NCI-H2081 treated with DMSO at 0.1 percent for 48 hours (cell line): ENCODE results near the gene PFDN2.

Experiments used
- DNase-seq: peaks from one replicate; lab custom pipeline; 2025; lab: John Stamatoyannopoulos, UW

The PFDN2 gene

DNA sequence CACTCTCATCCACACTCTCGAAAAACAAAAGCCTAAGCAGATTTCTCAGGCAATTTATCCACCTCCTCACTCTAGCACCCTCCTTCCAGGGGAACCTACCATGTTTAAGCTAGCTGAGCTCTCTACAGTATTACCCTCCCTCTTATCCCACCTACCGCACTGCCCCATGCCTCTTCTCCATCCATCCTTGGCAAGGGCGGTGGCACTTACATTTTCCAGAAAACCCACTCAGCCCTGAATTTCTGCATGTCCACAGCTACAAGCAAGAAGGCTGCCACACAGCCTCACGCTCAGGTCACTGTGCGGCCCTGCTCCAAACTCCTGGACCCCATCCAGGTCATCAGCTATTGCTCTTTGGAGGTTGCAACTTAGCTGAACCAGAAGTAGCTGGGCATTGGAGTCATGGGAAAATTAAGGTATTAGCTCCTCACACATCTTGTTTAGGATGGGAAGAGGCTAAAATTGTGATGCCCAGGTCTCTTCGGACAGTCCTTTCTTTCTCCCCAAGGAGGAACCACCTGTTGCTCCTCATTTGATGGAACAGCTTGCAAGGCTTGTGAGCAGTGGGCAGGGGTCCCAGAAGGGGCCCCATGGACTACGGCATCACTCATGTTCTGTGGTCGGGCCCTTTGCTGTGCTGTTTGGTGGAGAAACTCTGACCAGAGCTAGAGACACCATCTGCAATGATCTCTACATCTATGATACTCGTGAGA, 18.6 kb downstream of the PFDN2 start:
- DNase-seq: no peak

- DNase-seq: peak; percentile 67
Measured at GRCh38 chr1:161098210-161099068, 19.4 kb downstream of the PFDN2 start, which contains the start of gene KLHDC9. KLHDC9 (plus strand) TSS chr1:161098361; CDS start chr1:161098536, 175 bp downstream.

DNA sequence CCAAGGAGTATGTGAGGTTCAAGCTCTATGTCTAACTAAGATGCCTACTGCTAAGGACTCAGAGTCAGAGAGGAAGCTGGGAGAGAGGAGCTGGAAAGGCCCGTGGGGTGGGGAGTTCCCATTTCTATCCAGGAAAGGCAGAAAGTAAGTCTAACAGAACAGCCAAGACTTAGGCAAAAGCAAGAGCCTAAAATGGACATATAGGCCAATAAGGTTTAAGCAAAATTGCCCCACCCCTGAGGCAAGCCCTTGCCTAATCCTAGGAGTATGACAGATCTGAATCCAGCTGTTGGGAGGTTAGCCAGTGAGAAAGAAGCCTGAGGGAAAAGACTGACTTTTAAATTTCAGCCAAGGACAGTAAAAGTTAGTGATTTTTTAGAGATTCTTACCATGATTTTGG, 21.3 kb downstream of the PFDN2 start:
- no peak for DNase-seq

GRCh38 chr1:161096015-161096414, 21.8 kb downstream of the PFDN2 start:
- no peak for DNase-seq

DNA sequence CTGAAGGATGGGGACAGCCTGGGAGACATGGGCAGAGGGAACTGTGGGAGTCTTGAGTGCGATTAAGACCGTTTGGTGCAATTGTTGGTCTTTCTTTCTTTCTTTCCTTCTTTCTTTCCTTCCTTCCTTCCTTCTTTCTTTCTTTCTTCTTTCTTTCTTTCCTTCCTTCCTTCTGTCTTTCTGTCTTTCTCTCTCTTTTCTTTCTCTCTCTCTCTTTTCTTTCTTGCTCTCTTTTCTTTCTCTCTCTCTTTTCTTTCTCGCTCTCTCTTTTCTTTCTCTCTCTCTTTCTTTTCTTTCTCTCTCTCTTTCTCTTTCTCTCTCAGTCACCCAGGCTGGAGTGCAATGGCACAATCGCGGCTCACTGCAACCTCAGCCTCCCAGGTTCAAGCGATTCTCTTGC, 22.6 kb downstream of the PFDN2 start:
- DNase-seq: no peak

DNA sequence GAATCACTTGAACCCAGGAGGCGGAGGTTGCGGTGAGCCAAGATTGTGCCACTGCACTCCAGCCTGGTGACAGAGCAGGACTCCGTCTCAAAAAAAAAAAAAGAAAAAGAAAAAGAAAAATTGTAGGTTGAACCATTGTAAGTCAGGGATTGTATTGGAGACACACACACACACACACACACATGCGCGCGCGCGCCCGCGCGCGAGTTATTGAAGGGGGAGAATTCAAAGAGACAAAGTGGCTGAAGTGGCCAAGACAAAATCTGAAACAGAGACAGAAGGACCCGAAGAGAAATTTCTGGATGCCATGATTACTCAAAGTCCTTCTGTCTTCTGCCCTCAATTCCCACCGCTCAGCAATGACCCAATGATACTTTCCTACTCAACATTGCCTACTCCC, 23.4 kb downstream of the PFDN2 start:
- no peak for DNase-seq

GRCh38 chr1:161092621-161093028, 25.2 kb downstream of the PFDN2 start:
- DNase-seq: no peak

GRCh38 chr1:161091796-161092507, 25.9 kb downstream of the PFDN2 start:
- no peak for DNase-seq

GRCh38 chr1:161091093-161091492, 26.7 kb downstream of the PFDN2 start:
- no peak for DNase-seq

GRCh38 chr1:161090617-161091016, 27.2 kb downstream of the PFDN2 start:
- DNase-seq: no peak

DNA sequence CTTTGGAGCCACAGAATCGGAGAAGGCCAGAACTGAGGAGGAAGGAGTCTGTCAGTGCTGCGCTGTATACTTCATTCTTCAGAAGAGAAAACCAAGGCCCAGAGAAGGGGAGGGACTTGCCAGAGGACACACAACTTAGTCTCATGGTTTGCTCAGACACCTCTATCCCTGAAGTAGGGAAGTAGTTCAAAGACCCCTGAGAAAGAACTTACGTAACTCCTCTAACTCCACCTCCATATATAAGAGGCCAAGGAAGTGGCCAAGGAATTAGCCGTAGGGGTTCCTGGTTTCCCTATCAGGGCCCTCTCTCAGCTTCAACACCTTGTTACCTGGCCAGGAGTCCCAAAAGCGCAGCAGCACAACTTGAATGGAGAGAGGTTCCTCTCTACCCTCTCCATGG, 27.9 kb downstream of the PFDN2 start:
- DNase-seq: no peak

- DNase-seq: no peak
Measured at GRCh38 chr1:161089251-161089924, 28.4 kb downstream of the PFDN2 start, which contains the start of gene NECTIN4. NECTIN4 (minus strand) TSS chr1:161089558; CDS start chr1:161089296, 262 bp downstream.

DNA sequence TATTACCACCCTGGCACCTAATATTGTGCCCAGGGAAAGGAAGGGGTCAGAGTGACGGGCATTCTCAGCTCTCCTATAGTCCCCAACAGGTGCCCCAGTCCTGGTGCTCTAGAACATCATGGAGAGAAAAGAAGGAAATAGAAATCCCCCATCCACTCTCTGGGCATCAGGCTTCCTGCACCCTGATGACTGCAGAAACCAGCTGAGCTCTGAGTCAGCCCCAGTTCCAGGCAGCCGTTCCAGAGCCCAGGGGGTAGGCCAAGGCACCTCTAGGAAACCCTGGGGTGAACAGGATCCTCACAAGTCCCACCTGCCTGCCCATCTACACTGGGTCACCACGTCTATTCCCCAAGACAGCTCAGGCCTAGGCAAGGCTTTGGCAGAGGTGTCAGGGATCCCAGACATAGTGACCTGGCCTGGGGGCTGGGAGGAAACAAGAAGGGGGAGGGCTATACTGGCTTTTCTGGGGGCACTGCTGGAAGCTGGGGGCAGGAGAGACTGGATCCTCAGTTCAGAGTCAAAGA, 29.2 kb downstream of the PFDN2 start:
- DNase-seq: no peak

DNA sequence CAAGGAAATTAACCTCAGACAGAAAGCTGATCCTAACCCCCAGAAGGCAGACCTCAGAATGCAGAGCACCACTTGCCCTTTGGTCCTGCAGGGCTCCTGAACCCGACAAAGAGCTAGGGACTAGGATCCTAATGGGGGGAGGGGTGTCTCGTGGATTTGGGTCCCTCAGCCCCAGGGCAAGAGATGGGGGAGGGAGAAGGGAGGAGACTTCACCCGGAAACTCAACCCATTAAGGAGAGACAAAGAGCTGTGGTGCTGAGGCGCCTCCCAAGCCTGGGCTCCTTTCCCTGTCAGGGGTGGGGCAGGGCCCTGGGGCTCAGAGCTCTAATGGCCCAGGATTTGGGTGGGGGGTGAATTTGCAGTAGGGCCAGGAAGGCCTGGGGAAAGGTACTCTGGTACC, 31.4 kb downstream of the PFDN2 start:
- no peak for DNase-seq

DNA sequence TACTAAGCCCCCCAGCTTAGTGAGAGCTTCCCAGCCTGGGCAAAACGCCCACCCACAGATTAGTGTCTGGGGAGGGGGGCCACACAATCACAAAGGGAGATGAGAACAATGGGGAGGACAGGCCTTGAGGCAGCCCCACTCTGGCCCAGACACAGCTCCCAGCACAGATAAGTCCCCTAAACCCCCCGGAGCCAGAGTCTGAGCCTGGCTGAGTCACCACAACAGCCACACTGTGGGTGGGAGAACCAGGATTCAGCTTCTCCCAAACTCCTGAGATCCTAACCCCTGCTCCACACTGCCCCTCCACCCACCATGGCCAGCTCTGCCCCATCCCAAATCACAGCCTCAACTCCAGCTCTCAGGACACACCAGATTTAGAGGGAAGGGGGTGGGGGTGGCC, 32.7 kb downstream of the PFDN2 start:
- no peak for DNase-seq

GRCh38 chr1:161084597-161084988, 33.2 kb downstream of the PFDN2 start:
- DNase-seq: no peak

GRCh38 chr1:161083748-161084596, 33.9 kb downstream of the PFDN2 start:
- no peak for DNase-seq

DNA sequence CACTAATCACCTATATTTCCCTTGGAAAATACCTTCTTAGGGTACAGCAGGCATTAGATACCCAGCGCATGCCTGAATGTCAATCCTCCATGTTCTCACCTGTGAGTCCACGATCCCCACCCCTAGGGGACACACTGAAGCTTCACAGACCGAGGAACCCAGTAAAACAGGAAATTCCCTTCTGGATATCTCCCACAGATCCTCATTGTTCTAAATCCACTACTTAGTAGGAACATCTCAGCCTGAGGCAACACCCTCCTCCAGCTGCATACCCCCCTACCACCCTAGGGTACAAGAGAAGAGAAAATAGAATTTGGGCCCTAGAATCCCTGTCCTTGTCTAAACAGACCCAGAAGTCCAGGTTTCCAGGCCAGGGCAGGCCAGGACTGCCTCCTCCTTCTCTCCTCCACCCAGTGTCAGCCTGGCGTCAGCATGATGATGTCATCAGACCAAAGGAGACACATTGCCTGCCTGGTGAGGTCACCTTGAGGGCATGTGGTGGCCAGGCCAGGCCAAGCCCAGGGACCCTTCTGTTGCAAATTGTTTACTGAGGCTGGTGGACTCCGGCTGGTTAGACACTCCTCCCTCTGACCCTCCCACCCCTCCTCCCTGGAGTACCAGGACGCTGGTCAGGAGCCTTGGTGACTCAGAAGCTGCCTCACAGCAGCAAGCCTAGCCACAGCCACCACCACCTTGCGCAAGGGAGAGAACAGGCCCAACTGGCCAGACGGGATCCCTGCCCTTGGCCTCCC, 34.7 kb downstream of the PFDN2 start:
- DNase-seq: no peak

DNA sequence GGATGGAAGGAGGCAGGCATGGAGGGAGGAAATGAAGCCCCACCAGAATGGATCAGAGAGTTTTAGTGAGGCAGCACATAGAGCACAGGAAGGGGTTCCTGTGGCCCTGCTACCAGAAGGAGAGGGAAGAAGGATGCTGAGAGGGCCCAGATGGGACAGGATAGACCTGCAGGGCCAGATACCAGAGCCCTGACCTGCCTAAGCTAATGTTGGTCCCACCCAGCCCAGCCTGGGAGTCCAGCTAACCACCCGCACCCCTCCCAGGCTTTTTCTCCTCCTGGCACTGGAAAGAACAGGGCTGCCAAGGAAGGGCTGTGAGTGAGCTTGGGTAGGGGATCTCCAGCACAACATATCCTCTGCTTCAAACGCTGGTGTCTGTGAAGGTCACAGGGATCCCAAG, 35.4 kb downstream of the PFDN2 start:
- DNase-seq: no peak

DNA sequence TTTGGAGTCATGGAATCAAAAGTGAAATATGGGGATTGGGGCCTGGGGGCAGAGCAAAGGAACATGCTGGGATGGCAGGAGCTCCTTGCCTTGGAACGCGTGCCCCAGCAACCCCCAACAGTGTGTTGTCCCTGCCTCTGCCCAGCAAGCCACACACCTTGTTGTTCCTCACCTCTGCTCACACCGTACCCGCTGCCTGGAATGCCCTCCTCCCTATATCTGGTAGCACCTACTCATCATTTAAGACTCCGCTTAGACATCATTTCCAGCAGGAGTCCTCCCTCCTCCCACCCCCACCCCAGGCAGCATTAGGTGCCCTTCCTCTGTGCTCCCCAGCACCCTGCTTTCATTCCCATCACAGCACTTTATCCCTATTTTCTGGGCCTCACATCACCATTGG, 36.3 kb downstream of the PFDN2 start:
- DNase-seq: no peak
